K562 (cell line): ENCODE data around the gene THADA. TPM values are rescaled to one million over a fixed set of nuclear protein-coding genes. Genes with fewer than 3 reads are reported as not detected.

ENCODE experiments used
- ARHGAP35 ChIP-seq: fragments of 450-650 bp; IDR thresholded peaks from 2 replicates; pipeline ENCODE4 v1.6.1; 2018; ENCODE audit not compliant: partially characterized antibody
- BRD9 ChIP-seq: fragments of 450-650 bp; IDR thresholded peaks from 2 replicates; pipeline ENCODE4 v1.6.1; 2018; ENCODE audit warnings: low read depth; ENCODE audit not compliant: partially characterized antibody
- CHD1 ChIP-seq: fragments of 200-600 bp; sonication (generic); IDR thresholded peaks from one replicate; pipeline ENCODE4 v1.6.1; 2012; ENCODE audit warnings: mild to moderate bottlenecking, moderate library complexity, low read length, inconsistent platforms
- ELF2 ChIP-seq: fragments of 250-450 bp; sonication (Bioruptor Pico); IDR thresholded peaks from 2 replicates; pipeline ENCODE4 v1.5.0; 2021; ENCODE audit warnings: mild to moderate bottlenecking
- FOXK2 ChIP-seq, 2 experiments: fragments of 450-650 bp; IDR thresholded peaks in 1 of 2; conservative IDR thresholded peaks in 1 of 2; 2 replicates each; pipeline ENCODE4 v1.6.1; 2016; ENCODE audit warnings: low read depth in 2 of 2, mild to moderate bottlenecking in 1 of 2
- HDAC8 ChIP-seq: fragments of 450-650 bp; IDR thresholded peaks from 2 replicates; pipeline ENCODE4 v1.6.1; 2016; ENCODE audit warnings: mild to moderate bottlenecking, missing genetic modification characterization, moderate library complexity, missing compliant biosample characterization
- KAT2B ChIP-seq: IDR thresholded peaks from one replicate; pipeline ENCODE4 v1.6.1; 2012; ENCODE audit warnings: low read depth, mild to moderate bottlenecking, control low read depth, inconsistent platforms, low read length, moderate library complexity
- LEF1 ChIP-seq: fragments of 450-650 bp; IDR thresholded peaks from 2 replicates; pipeline ENCODE4 v1.6.1; 2016; ENCODE audit warnings: mild to moderate bottlenecking
- NBN ChIP-seq: fragments of 450-650 bp; IDR thresholded peaks from 2 replicates; pipeline ENCODE4 v1.6.1; 2016; ENCODE audit warnings: low read depth, mild to moderate bottlenecking
- NCOR1 ChIP-seq: fragments of 450-650 bp; IDR thresholded peaks from 2 replicates; pipeline ENCODE4 v1.6.1; 2016; ENCODE audit warnings: mild to moderate bottlenecking, moderate library complexity
- NFYB ChIP-seq: IDR thresholded peaks from 2 replicates; pipeline ENCODE4 v1.6.1; 2011; ENCODE audit warnings: mild to moderate bottlenecking, moderate library complexity; ENCODE audit not compliant: insufficient read length; ENCODE audit errors: extremely low read depth
- PTBP1 ChIP-seq: fragments of 200-400 bp; formaldehyde crosslinking; IDR thresholded peaks from 2 replicates; pipeline ENCODE4 v1.6.1; 2017; ENCODE audit warnings: low read depth, low read length
- RCOR1 ChIP-seq, 2 experiments: IDR thresholded peaks; 2 replicates each; pipeline ENCODE4 v1.6.1; 2012; ENCODE audit warnings: low read depth in 2 of 2, low read length in 2 of 2, borderline replicate concordance in 1 of 2, improper control_type of control experiment in 1 of 2
- SIRT6 ChIP-seq: IDR thresholded peaks from one replicate; pipeline ENCODE4 v1.6.1; 2012; ENCODE audit warnings: low read depth, mild to moderate bottlenecking, control low read depth, inconsistent platforms, low read length, moderate library complexity
- STAG1 ChIP-seq: sonication (generic); formaldehyde crosslinking; IDR thresholded peaks from 2 replicates; pipeline ENCODE4 v1.5.0; 2020; ENCODE audit warnings: missing genetic modification reagents, borderline replicate concordance
- ZNF24 ChIP-seq: fragments of 450-650 bp; IDR thresholded peaks from 2 replicates; pipeline ENCODE4 v1.6.1; 2016
- ZNF354B ChIP-seq: fragments of 250-450 bp; sonication (Bioruptor Pico); IDR thresholded peaks from 2 replicates; pipeline ENCODE4 v1.4.0; 2020
- ZNF384 ChIP-seq: IDR thresholded peaks from 2 replicates; pipeline ENCODE4 v1.6.1; 2012; ENCODE audit warnings: low read depth, low read length, improper control_type of control experiment
- ZNF561 ChIP-seq: fragments of 450-650 bp; formaldehyde crosslinking; conservative IDR thresholded peaks from 2 replicates; pipeline ENCODE4 v1.4.0; 2020; ENCODE audit warnings: mild to moderate bottlenecking, moderate library complexity
- ZNF586 ChIP-seq: fragments of 450-650 bp; formaldehyde crosslinking; conservative IDR thresholded peaks from 2 replicates; pipeline ENCODE4 v1.4.0; 2020; ENCODE audit warnings: mild to moderate bottlenecking, moderate library complexity
- ZNF717 ChIP-seq: fragments of 250-450 bp; sonication (Bioruptor Pico); IDR thresholded peaks from 2 replicates; pipeline ENCODE4 v1.5.0; 2021
- polyA plus RNA-seq, 8 experiments: library from polyadenylated mRNA; depleted of rRNA in 4 of 8; stranded (reverse) in 5 of 8; unstranded in 3 of 8; fragments of >200 nt; fragmentation: Nextera tagmentation in 2 of 8; fragmentation: Illumina TruSeq in 1 of 8; extraction: Ambion mirVana in 2 of 8; extraction: Trizol in 1 of 8; gene quantifications; 2 replicates each; pipeline versions ENCODE4 v1.2.1 to v1.2.3, GENCODE V29; 2011 to 2014; ENCODE audit warnings: inconsistent platforms in 1 of 8, missing spikeins in 1 of 8
- total RNA-seq, 7 experiments: library from RNA; depleted of rRNA in 6 of 7; stranded (reverse); fragments of >200 nt in 6 of 7; fragmentation: Illumina TruSeq in 2 of 7; extraction: Trizol in 2 of 7; gene quantifications; 2 replicates each; pipeline versions ENCODE4 v1.2.1 to v1.2.3, GENCODE V29; 2011 to 2021; ENCODE audit warnings: low replicate concordance in 1 of 7
- TF ChIP-seq, protein P1 (sequence below): sonication (generic); formaldehyde crosslinking; IDR thresholded peaks from 2 replicates; pipeline ENCODE4 v1.8.1; 2022; ENCODE audit warnings: missing genetic modification reagents
- TF ChIP-seq, protein P2 (sequence below): sonication (generic); formaldehyde crosslinking; IDR thresholded peaks from 2 replicates; pipeline ENCODE4 v1.9.0; 2022; ENCODE audit warnings: mild to moderate bottlenecking, missing genetic modification reagents
- TF ChIP-seq, protein P3 (sequence below): fragments of 250-450 bp; sonication (Bioruptor Pico); IDR thresholded peaks from 2 replicates; pipeline ENCODE4 v1.4.0; 2020; ENCODE audit warnings: borderline replicate concordance
- TF ChIP-seq, protein P4 (sequence below): fragments of 450-650 bp; IDR thresholded peaks from 2 replicates; pipeline ENCODE4 v1.6.1; 2017; ENCODE audit warnings: mild to moderate bottlenecking, moderate library complexity

THADA gene
- total and polyA plus RNA-seq, 9 of the 15 experiments (the other 6 are each of a cell fraction or from before 2014, with no cell fraction given) = 17.8 to 34.7 (median 31.9) TPM

DNA sequence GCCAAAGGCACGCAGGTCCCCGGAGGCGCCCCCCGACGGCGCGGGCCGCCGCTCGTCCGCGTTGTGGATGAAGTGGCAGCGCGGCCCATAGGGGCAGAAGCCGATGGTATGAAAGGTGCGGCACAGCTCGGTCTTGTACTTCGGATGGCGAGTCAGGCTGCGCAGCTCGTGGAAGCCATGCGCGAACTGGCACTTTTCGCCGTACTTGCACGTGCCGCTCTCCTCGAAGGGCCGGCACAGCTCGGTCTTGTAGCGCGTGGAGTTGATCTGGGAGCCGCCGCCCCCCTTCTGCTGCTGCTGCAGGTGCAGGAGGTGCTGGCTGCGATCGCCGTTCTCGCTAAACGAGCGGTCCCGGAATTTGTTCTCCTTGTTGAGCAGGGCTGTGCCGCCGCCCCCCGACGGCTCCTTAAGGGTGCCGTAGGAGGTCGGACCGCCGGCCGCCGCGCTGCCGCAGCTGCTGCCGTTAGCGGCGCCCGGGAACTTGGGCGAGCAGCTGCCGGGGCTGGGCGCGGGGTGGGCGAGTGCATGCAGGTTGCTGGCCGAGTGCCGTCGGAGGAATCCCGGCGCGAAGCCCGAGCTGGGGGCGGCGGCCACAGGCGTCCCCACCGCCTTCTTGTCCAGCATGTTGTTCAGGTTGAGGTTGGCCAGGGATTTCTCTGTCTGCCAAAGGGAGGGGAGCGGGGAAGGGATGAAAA, 370.6 kb downstream of the THADA start (continued):
- TF ChIP-seq, protein P1, sequence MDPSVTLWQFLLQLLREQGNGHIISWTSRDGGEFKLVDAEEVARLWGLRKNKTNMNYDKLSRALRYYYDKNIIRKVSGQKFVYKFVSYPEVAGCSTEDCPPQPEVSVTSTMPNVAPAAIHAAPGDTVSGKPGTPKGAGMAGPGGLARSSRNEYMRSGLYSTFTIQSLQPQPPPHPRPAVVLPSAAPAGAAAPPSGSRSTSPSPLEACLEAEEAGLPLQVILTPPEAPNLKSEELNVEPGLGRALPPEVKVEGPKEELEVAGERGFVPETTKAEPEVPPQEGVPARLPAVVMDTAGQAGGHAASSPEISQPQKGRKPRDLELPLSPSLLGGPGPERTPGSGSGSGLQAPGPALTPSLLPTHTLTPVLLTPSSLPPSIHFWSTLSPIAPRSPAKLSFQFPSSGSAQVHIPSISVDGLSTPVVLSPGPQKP (CRISPR knock-in tag) = no peak; the same call in 1 of the 2 replicates
- TF ChIP-seq ZNF354B (CRISPR knock-in tag) (no peak), ZNF561 (CRISPR knock-in tag) (no peak), ELF2 (no peak), ZNF717 (CRISPR knock-in tag) (no peak), ARHGAP35 (no peak), FOXK2 (conservative IDR thresholded peaks at IDR 0.05 in 1 of 2, IDR thresholded peaks at IDR 0.05 in 1 of 2; ENCODE audit: low read depth in 2 of 2) (0 out of 4 replicates have a peak, but pooled peaks of 1 of the 2 experiments have one; percentile 9), NBN (no peak), RCOR1 (IDR thresholded peaks at IDR 0.05; ENCODE audit: borderline replicate concordance in 1 of 2, low read depth in 2 of 2, low read length in 2 of 2) (no peak), ZNF384 (no peak), CHD1 (peak; percentile 69), NFYB (no peak), PTBP1 (no peak), STAG1 (CRISPR knock-in tag) (peak; percentile 52; the same call in 1 of the 2 replicates), SIRT6 (no peak), BRD9 (no peak), NCOR1 (no peak), KAT2B (no peak), LEF1 (0 out of 2 replicates have a peak, but pooled peaks have one; percentile 24), ZNF24 (no peak), HDAC8 (tag) (no peak), ZNF586 (CRISPR knock-in tag) (no peak)
- TF ChIP-seq, protein P2, sequence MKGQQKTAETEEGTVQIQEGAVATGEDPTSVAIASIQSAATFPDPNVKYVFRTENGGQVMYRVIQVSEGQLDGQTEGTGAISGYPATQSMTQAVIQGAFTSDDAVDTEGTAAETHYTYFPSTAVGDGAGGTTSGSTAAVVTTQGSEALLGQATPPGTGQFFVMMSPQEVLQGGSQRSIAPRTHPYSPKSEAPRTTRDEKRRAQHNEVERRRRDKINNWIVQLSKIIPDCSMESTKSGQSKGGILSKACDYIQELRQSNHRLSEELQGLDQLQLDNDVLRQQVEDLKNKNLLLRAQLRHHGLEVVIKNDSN (CRISPR knock-in tag) = no peak
- TF ChIP-seq, protein P3, sequence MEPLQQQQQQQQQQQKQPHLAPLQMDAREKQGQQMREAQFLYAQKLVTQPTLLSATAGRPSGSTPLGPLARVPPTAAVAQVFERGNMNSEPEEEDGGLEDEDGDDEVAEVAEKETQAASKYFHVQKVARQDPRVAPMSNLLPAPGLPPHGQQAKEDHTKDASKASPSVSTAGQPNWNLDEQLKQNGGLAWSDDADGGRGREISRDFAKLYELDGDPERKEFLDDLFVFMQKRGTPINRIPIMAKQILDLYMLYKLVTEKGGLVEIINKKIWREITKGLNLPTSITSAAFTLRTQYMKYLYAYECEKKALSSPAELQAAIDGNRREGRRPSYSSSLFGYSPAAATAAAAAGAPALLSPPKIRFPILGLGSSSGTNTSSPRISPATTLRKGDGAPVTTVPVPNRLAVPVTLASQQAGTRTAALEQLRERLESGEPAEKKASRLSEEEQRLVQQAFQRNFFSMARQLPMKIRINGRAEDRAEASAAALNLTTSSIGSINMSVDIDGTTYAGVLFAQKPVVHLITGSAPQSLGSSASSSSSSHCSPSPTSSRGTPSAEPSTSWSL = no peak
- TF ChIP-seq, protein P4, sequence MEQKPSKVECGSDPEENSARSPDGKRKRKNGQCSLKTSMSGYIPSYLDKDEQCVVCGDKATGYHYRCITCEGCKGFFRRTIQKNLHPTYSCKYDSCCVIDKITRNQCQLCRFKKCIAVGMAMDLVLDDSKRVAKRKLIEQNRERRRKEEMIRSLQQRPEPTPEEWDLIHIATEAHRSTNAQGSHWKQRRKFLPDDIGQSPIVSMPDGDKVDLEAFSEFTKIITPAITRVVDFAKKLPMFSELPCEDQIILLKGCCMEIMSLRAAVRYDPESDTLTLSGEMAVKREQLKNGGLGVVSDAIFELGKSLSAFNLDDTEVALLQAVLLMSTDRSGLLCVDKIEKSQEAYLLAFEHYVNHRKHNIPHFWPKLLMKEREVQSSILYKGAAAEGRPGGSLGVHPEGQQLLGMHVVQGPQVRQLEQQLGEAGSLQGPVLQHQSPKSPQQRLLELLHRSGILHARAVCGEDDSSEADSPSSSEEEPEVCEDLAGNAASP = no peak
